ENCODE measurements around the gene ANO2.
"Not testable (repeated sequence)": the region's sequence is repeated elsewhere in the genome, so short reads cannot be mapped to it uniquely, and the experiment has no call there.

ANO2 gene

DNA sequence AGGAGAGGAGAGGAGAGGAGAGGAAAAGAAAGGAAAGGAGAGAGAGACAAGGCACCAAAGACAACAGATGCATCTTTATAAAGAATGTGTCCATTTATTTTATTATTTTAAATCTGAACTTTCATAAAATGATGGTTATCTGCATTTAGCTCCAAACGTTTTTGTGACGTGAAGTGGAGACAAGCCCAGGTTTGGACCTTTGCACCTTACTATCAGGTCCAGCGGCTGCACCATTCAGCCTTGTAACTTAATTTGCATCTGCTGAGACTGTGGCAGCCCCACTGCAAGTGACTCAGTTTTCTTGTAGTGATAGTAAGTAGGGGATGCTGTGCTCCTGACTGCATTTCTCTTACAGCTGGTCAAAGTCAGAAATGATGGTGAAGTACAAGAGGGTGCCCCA is 382.5 kb downstream of the ANO2 start:
- FAIRE-seq (no peak), DNase-seq (ENCODE audit: insufficient read length, low spot score) (no peak)

GRCh38 chr12:5561846-5562245 is 383.2 kb downstream of the ANO2 start:
- DNase-seq (ENCODE audit: insufficient read length, low spot score) (no peak), FAIRE-seq (no peak)

GRCh38 chr12:5561057-5561456 is 384.0 kb downstream of the ANO2 start:
- FAIRE-seq (no peak), DNase-seq (ENCODE audit: insufficient read length, low spot score) (no peak)

DNA sequence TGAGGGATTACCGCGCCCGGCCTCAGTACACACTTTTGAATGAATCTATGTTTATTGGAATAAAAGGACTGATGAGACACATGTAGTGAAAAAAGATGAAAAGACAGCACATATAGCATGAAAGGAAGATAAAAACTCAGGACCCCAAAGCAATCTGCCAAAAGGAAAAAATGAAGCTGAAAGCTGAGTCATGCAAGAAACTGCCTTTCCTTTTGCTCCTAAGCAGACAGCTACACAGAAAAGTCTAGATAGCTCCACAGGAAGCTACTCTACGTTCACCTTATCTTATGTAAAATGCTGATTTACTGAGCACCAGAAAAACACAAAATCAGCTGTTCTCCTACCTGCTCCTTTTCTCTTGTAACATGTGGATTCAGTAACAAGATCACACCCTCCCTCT is 384.8 kb downstream of the ANO2 start:
- DNase-seq (ENCODE audit: insufficient read length, low spot score) (no peak), FAIRE-seq (no peak)

- no peak for FAIRE-seq
- no peak for DNase-seq (ENCODE audit: insufficient read length, low spot score)
Measured at GRCh38 chr12:5557906-5558305, 387.2 kb downstream of the ANO2 start.

DNA sequence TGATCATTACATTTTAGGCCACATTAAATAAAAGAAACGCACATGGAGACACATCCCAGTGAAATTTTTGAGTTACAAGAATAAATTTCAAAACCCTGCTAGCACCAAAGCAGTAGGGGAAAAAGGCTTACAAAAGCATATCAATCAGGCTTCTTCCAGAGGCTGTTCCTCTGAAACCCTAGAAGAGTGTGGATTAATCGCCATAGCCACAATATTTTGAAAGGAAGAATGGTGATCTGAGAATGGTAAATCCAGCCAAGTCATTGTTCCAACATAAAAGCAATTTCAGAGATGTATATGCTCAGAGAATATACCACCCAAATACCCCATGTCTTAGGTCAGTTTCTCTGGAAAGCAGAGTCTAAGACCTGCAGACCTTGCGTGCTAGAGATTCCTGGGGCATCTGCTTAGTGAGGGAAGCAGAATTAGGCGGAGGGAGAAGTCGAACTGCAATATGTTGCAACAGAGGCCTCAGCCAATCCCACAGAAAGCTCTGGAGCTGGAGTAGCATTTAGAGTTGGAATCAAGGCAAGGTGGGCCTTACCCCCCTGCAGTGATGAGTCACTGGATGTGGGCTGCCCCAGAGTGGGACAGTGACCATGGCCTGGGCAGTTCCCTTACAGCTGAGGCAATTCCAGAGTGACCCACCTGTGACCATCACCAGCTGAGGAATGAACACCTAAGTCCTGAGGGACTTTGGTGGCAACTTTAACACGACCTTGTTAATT is 387.9 kb downstream of the ANO2 start:
- DNase-seq (ENCODE audit: insufficient read length, low spot score) (no peak), FAIRE-seq (no peak)

DNA sequence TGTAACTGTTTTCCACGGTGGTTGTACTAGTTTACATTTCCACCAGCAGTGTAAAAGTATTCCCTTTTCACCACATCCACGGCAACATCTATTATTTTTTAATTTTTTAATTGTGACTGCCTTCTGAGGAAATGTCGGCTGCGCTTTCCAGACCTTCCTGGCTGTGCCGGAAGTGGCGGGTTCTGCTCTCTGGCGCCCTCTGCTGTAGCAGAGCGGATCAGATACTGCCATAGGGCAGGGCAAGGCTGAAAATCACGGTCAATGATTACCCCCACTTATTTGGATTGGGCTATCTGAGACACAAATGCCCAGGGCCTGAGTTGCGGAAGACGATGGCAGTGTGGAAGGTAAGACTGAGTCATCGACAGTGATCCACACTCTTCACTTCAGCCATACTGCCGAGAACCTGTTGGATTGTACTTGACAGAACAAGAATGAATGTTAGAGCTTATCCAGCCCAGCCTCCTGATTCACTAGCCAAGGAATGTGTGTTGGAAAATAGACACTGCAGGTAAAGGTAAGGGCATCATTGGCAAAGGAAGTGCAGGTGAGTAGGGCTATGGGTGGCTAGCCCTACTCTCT is 388.9 kb downstream of the ANO2 start:
- DNase-seq (ENCODE audit: insufficient read length, low spot score) (no peak), FAIRE-seq (no peak)

GRCh38 chr12:5554711-5555110 is 390.3 kb downstream of the ANO2 start:
- DNase-seq (ENCODE audit: insufficient read length, low spot score) (no peak), FAIRE-seq (no peak)

DNA sequence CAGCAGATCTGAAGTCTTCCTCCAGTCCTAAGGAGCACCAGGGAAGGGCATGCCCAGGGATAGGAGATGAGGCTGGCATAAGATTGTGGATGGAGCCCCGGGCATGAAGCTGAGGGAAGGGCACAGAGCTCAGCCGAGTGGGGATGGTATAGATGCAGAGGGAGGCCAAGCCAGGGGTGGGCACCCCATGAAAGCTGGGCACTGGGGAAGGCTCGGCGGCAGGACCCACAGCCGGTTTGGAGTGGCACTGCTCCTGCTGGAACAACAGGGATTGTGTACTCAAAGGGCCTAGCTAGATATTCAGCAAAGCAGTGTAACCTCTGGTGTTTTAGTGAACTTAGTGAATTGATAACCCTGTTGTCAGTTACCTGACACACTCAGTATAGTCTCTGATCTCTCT is 396.0 kb downstream of the ANO2 start:
- no peak for FAIRE-seq
- DNase-seq (ENCODE audit: insufficient read length, low spot score) = no peak

- DNase-seq (ENCODE audit: insufficient read length, low spot score) (no peak), FAIRE-seq (no peak)
Measured at GRCh38 chr12:5548152-5548943, 396.7 kb downstream of the ANO2 start.

DNA sequence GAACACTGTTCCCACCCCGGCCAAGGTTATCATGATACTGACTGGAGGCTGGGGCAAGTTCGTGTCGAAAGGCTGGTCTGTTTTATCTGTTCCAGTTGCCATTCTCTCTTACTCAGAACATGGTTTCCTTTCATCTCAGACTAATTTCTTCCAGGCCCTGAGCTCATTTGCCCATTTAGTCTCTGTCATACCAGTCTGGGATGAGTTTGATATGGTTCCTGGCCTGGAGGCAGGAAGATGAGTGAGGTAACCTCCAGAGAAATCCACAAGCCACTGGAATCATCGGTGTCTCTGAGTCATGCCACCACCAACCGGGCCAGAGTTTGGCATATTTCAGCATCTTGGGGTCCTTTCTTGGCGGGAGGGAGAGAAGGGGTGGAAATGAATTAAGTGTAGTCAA is 398.4 kb downstream of the ANO2 start:
- no peak for DNase-seq (ENCODE audit: insufficient read length, low spot score)
- no peak for FAIRE-seq

DNA sequence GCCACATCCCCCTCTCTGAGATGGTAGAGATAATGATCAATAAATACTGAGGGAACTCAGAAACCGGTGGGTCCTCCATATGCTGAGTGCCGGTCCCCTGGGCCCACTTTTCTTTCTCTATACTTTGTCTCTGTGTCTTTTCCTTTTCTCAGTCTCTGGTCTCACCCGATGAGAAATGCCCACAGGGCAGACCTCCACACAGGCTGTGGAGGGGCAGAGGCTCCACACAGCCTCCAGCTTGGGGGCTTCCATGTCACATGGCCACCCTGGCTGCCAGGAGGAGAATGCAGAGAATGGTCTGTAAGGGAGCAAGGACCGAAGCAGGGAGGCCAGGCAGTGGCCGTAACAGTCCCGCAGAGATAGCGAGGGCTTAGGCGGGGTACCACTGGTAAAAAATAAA is 407.3 kb downstream of the ANO2 start:
- DNase-seq (ENCODE audit: insufficient read length, low spot score) (no peak), FAIRE-seq (no peak)

- DNase-seq (ENCODE audit: insufficient read length, low spot score); FAIRE-seq: not testable (repeated sequence)
Measured at GRCh38 chr12:5537026-5537615, 407.9 kb downstream of the ANO2 start.

- FAIRE-seq (no peak), DNase-seq (ENCODE audit: insufficient read length, low spot score) (no peak)
Measured at GRCh38 chr12:5535541-5535940, 409.5 kb downstream of the ANO2 start.

- DNase-seq (ENCODE audit: insufficient read length, low spot score) (no peak), FAIRE-seq (no peak)
Measured at GRCh38 chr12:5534426-5535199, 410.4 kb downstream of the ANO2 start.

DNA sequence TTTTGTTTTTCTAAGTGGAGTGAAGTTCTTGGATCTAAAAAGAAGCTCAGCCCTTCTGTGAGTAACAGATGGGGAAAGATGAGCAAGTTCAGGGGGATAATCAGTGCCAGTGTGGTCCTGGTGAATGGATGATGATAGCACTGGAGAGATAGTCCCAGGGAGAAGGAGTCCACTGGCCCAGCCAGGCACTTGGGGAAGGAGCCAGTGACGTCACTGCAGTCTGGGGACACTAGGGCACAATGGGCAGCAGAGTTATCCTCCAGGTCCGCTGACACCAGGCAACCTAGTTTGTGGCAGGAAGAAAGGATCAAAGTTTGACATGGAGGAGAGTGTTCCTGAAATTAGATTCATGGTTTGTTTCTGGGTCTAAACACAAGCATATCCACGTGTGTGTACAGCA is 411.7 kb downstream of the ANO2 start:
- DNase-seq (ENCODE audit: insufficient read length, low spot score) (no peak), FAIRE-seq (no peak)

DNA sequence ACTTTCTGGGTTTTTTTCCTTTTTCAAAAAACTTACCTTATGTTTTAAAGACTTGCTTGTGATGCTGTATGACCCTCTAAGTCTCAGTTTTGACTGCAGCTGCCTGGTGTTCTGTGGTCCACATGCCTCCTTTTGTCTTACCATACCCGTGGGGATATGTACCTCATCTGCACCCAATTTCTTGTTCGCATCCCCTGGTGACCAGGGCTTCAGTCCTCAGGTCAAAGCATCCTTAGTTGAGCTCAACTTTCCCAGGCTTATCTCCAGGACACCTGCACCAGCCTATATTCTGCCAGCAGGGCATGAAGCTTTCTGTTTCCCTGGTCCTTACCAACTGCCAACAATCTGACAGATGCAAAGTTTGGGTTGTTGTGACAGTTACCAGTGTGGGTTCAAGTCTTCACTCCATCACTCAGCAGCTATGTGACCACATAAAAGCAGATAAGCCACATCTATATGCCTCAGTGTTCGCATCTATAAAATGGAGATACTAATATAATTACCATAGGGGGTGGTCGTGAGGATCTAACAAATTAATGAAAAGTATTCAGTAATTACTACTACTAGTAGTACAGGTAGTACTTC is 419.2 kb downstream of the ANO2 start:
- DNase-seq (ENCODE audit: insufficient read length, low spot score) (no peak), FAIRE-seq (no peak)

GRCh38 chr12:5524769-5525436 is 420.2 kb downstream of the ANO2 start:
- DNase-seq (ENCODE audit: insufficient read length, low spot score) (no peak), FAIRE-seq (no peak)

- FAIRE-seq (no peak), DNase-seq (ENCODE audit: insufficient read length, low spot score) (no peak)
Measured at GRCh38 chr12:5524116-5524768, 420.8 kb downstream of the ANO2 start.
